ENCODE measurements around the gene PRKN. TPM values are rescaled to one million over a fixed set of nuclear protein-coding genes. Genes with fewer than 3 reads are reported as not detected.
A peak's percentile ranks its signal among the peaks of the same experiment; 100 is the strongest.

Gene PRKN
- polyA plus RNA-seq, 6 donors from 2014 or later: 1.4 to 9.3 (median 3.6) TPM

DNA sequence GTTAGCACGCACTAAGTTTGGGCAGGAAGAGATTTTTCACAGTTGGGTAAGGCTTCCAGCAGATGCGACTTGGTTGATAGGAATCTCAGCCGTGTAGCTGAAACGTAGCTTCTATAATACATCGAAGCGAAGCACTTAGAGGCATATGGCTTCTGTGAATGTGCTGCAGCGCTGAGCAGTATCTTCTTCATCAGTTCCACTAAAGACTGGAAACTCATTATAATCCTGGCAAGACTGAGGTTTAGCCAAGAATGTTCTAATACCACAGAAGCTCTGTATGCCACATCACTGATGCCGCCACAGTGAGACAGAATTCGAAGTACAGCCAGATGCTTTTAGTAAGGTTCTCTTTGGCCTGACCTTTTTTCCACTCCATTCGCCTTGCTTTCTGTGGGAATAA lies 773.5 kb downstream of the PRKN start:
- Mint-ChIP-seq H3K4me1 (no peaks in the 10 kb centered on the region), H3K36me3 (no peaks in the 10 kb centered on the region)
- no peak for DNase-seq

DNA sequence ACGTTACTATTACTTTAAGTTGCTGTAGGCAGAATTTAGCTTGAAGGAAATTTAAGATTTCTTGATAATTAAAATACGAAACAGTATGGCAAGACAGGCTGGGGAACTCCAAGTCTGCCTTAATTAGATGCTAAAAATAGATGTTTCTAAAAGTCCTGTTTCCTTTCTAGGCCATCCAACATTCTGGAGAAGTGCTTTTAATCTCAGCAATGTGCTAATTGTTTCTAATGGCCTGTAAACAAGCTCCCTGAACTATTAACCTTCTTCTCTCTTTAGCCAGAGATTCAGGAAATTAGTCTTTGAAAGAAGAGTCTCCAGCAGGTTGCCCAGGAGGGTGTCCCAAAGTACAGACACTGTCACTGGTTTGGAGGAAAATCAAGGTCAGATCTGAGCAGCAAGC lies 776.4 kb downstream of the PRKN start:
- no peak for ATAC-seq (ENCODE audit: low read depth in 2 of 2)
- Mint-ChIP-seq H3K36me3 (no peaks in the 10 kb centered on the region), H3K27me3 (no peaks in the 10 kb centered on the region), H3K4me1 (no peaks in the 10 kb centered on the region), H3K9me3 (peaks cover 0 to 7% (median 3%) of the 10 kb centered on the region in 7 donors), H3K27ac (no peak overlapping the region), H3K4me3 (no peak overlapping the region)
- DNase-seq: no peak

More for the DNA sequence above, 773.5 kb downstream of the PRKN start:
- ATAC-seq (ENCODE audit: low read depth in 2 of 2): no peak
- Mint-ChIP-seq H3K4me3 (no peak overlapping the region), H3K27me3 (no peaks in the 10 kb centered on the region), H3K9me3 (peaks cover 0 to 7% (median 3%) of the 10 kb centered on the region in 7 donors), H3K27ac (no peak overlapping the region)

DNA sequence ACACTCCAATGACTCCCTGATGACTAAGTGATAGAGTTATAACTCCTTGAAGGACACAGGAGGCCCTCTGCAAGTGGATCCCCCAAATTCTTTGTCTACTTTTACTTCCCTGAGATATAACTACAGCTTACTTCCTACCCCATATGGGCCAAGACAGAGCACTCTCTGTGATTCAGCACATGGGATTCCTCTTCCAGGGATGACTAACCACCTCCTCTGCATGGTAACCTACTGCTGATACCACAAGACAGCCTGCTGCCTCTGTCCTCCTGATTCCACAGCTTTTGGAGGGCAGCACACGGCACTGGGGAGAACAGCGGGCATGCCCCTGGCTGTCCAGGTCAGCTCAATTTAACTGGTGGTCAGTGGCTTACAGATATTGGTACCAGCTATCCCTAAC lies 778.0 kb downstream of the PRKN start:
- Mint-ChIP-seq H3K4me1 (no peaks in the 10 kb centered on the region), H3K27me3 (no peaks in the 10 kb centered on the region), H3K36me3 (no peaks in the 10 kb centered on the region), H3K4me3 (no peak overlapping the region), H3K27ac (no peak overlapping the region), H3K9me3 (peaks cover 0 to 7% (median 3%) of the 10 kb centered on the region in 7 donors)
- DNase-seq (no peak), ATAC-seq (ENCODE audit: low read depth in 2 of 2) (no peak)

DNA sequence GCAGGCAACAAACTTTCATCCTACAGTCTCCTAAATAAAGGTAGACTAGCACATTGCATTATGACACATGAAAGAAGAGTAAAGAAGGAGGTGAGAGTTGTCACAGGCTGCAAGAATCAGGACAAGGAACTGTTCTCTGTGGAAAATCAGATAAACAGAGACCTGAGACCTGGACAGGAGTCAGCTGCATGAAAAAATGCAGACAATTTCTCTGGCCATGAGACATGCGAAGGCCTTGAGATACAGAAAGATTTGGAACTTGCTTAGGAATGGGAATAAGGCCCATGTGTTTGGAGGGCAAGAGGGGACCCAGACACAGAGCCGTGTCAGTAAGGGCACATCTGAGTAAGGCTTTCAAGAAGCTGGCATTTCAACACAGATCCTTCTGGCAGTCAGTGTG lies 779.1 kb downstream of the PRKN start:
- H3K4me3 Mint-ChIP-seq: no peak overlapping the region
- H3K27ac Mint-ChIP-seq: peak overlapping the region in 1 of 6 donors; percentile 68
- ATAC-seq (ENCODE audit: low read depth in 2 of 2) (no peak), DNase-seq (no peak)
- H3K4me1 Mint-ChIP-seq: no peaks in the 10 kb centered on the region
- H3K36me3 Mint-ChIP-seq: no peaks in the 10 kb centered on the region
- peaks cover 0 to 7% (median 3%) of the 10 kb centered on the region in 7 donors for H3K9me3 Mint-ChIP-seq
- no peaks in the 10 kb centered on the region for H3K27me3 Mint-ChIP-seq

DNA sequence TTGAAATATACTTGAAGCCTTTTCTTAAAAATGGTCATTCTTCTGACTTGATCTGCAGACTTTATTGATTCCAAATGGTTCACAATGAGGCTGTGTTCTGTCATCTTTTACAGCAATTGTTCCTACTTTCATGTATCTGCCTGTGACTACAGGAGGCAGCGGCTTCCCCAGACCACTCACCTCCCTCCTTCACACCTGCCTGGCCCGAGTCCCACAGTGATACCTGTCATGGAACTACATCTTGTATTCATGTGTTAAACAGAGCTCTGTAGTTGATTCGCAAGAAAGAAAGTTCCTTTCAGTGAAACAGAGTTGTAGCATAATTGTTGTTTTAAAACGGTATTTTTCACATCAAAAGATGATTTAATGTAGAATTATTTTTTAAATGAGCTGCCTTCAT lies 780.2 kb downstream of the PRKN start:
- H3K4me1 Mint-ChIP-seq: no peaks in the 10 kb centered on the region
- peaks cover 0 to 7% (median 3%) of the 10 kb centered on the region in 7 donors for H3K9me3 Mint-ChIP-seq
- no peaks in the 10 kb centered on the region for H3K36me3 Mint-ChIP-seq
- DNase-seq (no peak), ATAC-seq (ENCODE audit: low read depth in 2 of 2) (no peak)
- no peak overlapping the region for H3K4me3 Mint-ChIP-seq
- H3K27me3 Mint-ChIP-seq: no peaks in the 10 kb centered on the region
- no peak overlapping the region for H3K27ac Mint-ChIP-seq

DNA sequence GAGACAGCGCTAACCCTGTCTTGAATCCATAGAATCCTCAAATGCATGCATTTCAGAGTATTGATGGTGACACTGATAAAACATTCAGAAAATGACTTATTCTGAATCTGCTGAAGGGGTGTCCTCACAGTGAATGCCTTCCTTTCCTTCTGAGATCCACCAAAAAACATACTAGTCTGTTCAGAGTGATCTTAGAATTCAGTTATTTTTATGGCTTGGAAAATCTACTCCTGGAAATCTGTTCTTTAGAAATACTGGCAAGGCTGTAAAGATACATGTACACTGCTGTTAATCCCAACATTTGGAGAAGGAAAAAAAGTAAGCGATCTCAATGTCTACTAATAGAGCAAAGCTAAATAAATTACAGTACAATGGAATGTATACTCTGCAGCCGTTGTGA lies 781.1 kb downstream of the PRKN start:
- DNase-seq (no peak), ATAC-seq (ENCODE audit: low read depth in 2 of 2) (no peak)
- Mint-ChIP-seq H3K4me3 (no peak overlapping the region), H3K27me3 (no peaks in the 10 kb centered on the region), H3K4me1 (no peaks in the 10 kb centered on the region), H3K9me3 (peaks cover 0 to 7% (median 2%) of the 10 kb centered on the region in 7 donors), H3K36me3 (no peaks in the 10 kb centered on the region), H3K27ac (no peak overlapping the region)

DNA sequence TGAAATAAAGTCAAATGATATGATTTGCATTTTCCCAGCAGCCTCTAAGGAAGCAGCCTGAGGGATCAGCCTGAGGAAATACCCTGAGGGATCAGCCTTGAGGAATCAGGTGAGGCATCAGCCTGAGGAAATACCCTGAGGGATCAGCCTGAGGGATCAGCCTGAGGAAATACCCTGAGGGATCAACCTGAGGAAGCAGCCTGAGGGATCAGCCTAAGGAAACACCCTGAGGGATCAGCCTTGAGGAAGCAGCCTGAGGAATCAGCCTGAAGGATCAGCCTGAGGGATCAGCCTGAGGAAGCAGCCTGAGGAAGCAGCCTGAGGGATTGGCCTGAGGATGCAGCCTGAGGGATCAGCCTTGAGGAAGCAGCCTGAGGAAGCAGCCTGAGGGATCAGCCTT lies 784.0 kb downstream of the PRKN start:
- no peak overlapping the region for H3K4me3 Mint-ChIP-seq
- H3K9me3 Mint-ChIP-seq: peaks cover 0 to 2% (median 0%) of the 10 kb centered on the region in 7 donors
- ATAC-seq (ENCODE audit: low read depth in 2 of 2) (no peak), DNase-seq (no peak)
- H3K4me1 Mint-ChIP-seq: no peaks in the 10 kb centered on the region
- H3K27ac Mint-ChIP-seq: no peak overlapping the region
- no peaks in the 10 kb centered on the region for H3K27me3 Mint-ChIP-seq
- H3K36me3 Mint-ChIP-seq: no peaks in the 10 kb centered on the region

DNA sequence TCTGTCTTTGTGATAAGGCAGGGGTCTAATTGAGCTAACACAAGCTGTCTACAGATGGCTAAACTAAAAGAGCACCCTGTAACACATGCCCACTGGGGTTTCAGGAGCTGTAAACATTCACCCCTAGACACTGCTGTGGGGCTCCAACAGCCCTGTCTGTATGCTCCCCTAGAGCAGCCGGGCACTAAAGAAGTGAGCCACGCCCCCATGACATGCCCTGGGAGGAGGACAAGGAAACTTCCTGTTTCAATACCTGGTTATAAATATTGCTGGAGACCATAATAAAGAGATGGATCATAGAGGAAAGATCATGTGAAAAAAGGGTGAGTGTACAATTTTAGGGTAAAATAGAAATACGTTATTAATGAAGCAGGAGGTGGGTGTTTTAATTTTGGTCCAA lies 786.0 kb downstream of the PRKN start:
- H3K4me1 Mint-ChIP-seq: no peaks in the 10 kb centered on the region
- no peak for DNase-seq
- no peak overlapping the region for H3K4me3 Mint-ChIP-seq
- H3K27ac Mint-ChIP-seq: no peak overlapping the region
- no peaks in the 10 kb centered on the region for H3K36me3 Mint-ChIP-seq
- H3K27me3 Mint-ChIP-seq: no peaks in the 10 kb centered on the region
- H3K9me3 Mint-ChIP-seq: peaks cover 0 to 2% (median 0%) of the 10 kb centered on the region in 7 donors
- no peak for ATAC-seq (ENCODE audit: low read depth in 2 of 2)

DNA sequence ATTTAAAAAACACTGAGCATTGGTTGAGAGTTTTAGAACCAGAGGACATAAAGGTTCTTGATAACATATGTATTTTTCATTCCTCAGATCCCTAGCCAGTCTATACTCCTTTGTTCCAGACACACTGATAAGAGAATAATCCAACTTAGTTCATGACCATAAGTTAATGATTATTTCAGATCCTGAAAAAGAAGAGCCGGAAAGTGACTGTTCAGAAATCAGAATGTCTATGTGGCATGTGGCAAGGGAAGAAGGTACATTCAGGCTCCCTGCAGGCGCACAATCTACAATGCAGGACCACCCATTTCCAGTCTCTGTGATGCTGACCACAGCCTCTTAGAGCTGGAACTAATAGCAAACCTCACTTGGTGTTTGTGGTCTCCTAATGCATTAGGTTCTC lies 787.0 kb downstream of the PRKN start:
- H3K4me1 Mint-ChIP-seq: no peaks in the 10 kb centered on the region

DNA sequence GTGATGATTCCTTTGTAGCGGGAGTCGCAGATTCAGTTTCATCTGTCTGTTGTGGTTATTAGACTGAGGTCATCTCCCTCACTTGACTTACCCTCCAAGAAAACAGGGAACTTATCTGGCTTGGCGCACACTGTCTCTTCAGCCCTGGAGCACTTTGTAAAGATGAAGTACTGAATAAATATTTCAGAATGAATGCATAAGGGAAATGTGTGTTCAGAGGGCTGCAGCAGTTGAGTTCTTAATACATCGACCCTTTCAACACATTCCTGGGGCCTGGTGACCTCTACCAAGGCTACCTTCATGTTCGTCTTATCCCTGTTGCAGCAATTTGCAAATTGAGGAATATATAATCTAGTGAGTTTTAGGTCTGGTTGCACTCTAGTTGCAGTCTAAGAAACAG lies 801.2 kb downstream of the PRKN start:
- H3K36me3 Mint-ChIP-seq: no peaks in the 10 kb centered on the region
- no peaks in the 10 kb centered on the region for H3K4me1 Mint-ChIP-seq
- H3K27ac Mint-ChIP-seq: no peak overlapping the region
- H3K27me3 Mint-ChIP-seq: no peaks in the 10 kb centered on the region
- ATAC-seq (ENCODE audit: low read depth in 2 of 2) (no peak), DNase-seq (no peak)
- no peak overlapping the region for H3K4me3 Mint-ChIP-seq
- H3K9me3 Mint-ChIP-seq: peaks cover 0 to 2% (median 0%) of the 10 kb centered on the region in 7 donors

More for the DNA sequence above, 787.0 kb downstream of the PRKN start:
- Mint-ChIP-seq H3K27me3 (no peaks in the 10 kb centered on the region), H3K36me3 (no peaks in the 10 kb centered on the region), H3K27ac (no peak overlapping the region), H3K4me3 (no peak overlapping the region), H3K9me3 (peaks cover 0 to 6% (median 1%) of the 10 kb centered on the region in 7 donors)
- DNase-seq (no peak), ATAC-seq (ENCODE audit: low read depth in 2 of 2) (no peak)

DNA sequence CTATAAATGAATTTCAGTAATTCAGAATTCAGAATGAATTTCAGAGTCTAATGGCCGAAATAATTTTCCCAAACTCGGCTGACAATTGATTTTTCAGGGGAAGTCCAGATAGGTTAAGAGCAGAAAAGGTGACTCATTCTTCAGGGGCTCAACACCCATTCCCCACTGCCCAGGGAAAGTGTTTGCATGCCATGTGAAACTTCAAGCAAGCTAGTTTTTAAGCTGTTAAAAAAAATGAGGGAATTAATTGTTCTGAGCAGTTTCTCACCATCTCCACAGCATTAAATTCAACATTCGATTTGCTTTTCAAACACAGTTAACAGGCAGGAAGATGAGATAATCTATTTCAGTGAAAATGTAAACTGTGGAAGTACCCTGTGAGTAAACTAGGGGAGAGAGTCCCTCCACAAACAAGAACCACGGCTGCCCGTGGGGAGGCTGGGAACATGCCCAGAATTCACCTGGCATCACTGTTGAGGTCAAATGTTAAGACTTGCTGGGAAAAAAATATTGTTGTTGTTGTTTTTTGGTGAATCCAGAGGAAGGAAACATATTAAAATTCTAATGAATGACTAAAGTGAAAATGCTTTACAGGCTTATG lies 803.0 kb downstream of the PRKN start:
- H3K4me3 Mint-ChIP-seq: no peak overlapping the region
- no peak for DNase-seq
- no peaks in the 10 kb centered on the region for H3K36me3 Mint-ChIP-seq
- H3K4me1 Mint-ChIP-seq: no peaks in the 10 kb centered on the region
- no peak for ATAC-seq (ENCODE audit: low read depth in 2 of 2)
- H3K27ac Mint-ChIP-seq: no peak overlapping the region
- H3K27me3 Mint-ChIP-seq: no peaks in the 10 kb centered on the region
- H3K9me3 Mint-ChIP-seq: peaks cover 0 to 2% (median 0%) of the 10 kb centered on the region in 7 donors

DNA sequence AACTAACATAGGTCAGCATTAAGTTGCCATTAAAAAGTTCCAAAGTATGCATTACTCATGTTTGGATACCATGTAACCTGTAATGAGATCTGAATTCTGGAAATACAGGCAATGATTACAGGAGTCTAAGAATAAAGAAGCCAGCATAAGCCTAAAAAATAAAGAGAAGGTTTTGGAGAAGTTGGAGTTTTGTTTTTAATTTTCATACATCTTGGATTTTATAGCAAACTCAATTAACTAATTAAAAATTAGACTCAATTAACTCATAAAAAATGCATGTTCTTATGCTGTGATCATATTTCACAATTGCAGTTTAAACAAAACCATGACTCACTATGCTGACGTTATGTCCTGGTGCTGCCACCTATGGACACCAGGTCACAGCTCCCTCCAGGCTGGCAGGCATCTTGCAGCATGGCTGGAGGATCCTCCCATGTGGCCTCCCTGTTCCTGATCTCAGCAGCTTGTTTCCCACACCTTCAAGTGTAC lies 804.9 kb downstream of the PRKN start:
- no peaks in the 10 kb centered on the region for H3K4me1 Mint-ChIP-seq
- no peak overlapping the region for H3K27ac Mint-ChIP-seq
- no peak for ATAC-seq (ENCODE audit: low read depth in 2 of 2)
- H3K4me3 Mint-ChIP-seq: no peak overlapping the region
- DNase-seq: no peak
- H3K27me3 Mint-ChIP-seq: no peaks in the 10 kb centered on the region
- no peaks in the 10 kb centered on the region for H3K9me3 Mint-ChIP-seq
- H3K36me3 Mint-ChIP-seq: no peaks in the 10 kb centered on the region

DNA sequence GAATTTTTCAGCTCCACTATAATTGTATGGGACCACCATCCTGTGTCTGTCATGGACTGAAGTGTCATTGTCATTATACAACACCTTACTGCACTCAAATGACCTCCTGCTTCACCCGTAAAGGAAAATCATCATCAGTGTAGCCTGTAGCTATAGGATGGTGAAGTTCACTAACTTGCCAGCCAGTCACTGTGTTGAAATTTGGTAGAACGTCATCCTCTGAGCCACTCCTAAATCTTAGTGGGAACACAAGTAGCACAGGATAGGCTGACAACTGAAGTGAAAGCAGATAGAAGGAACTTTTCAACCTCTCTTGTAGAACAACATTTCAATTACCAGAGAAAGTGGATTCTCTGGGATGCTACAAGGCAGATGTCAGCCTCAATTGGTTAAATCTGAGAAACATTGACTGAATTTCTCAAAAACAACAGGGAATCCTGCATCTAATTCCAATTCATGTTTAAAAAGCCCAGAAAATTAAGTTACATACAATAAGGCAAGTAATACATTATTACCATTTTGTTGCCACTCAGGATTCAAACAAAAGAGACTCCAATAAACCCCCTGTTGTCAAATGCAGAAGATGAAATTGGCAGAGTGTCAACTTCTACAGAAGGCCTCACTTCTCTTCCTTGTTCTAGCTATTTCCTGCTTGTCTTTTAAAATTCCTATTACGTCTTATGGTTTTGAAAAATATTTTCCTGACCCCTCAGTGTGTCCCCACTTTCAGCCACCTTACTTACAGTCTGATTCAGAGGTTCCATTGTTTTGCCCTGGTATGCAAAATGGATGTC lies 805.8 kb downstream of the PRKN start:
- H3K4me1 Mint-ChIP-seq: no peaks in the 10 kb centered on the region
- peak overlapping the region in 1 of 6 donors; percentile 2 for H3K27ac Mint-ChIP-seq
- H3K9me3 Mint-ChIP-seq: no peaks in the 10 kb centered on the region
- no peak for DNase-seq
- no peaks in the 10 kb centered on the region for H3K27me3 Mint-ChIP-seq
- no peak overlapping the region for H3K4me3 Mint-ChIP-seq
- no peak for ATAC-seq (ENCODE audit: low read depth in 2 of 2)
- no peaks in the 10 kb centered on the region for H3K36me3 Mint-ChIP-seq

DNA sequence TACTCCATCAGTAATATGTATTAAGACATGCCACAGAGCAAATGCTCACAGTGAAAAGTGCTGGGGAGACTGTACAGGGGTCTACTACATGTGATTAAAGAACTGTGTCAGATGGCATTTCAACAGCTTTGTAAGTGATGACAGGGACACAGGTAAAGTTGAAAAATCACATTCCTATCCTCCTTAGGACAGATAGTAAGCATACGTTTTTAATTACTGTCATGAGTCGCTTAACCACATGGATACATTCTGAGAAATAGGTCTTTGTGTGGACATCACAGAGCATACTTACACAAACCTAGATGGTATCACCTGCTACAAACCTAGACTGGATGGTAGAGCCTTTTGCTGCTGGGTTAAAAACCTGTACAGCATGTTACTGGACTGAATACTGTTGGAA lies 807.9 kb downstream of the PRKN start:
- H3K36me3 Mint-ChIP-seq: no peaks in the 10 kb centered on the region
- DNase-seq (no peak), ATAC-seq (ENCODE audit: low read depth in 2 of 2) (no peak)
- no peaks in the 10 kb centered on the region for H3K4me1 Mint-ChIP-seq
- no peaks in the 10 kb centered on the region for H3K27me3 Mint-ChIP-seq
- H3K27ac Mint-ChIP-seq: no peak overlapping the region
- H3K9me3 Mint-ChIP-seq: peaks cover 0 to 3% (median 0%) of the 10 kb centered on the region in 7 donors
- H3K4me3 Mint-ChIP-seq: no peak overlapping the region

Data from naive B cell (primary cell).